H9 (cell line): ENCODE results near the gene STX16. TPM values are rescaled to one million over a fixed set of nuclear protein-coding genes. Genes with fewer than 3 reads are reported as not detected.

Experiments used
- DNase-seq: peaks from one replicate; pipeline ENCODE4 v3.0.0-alpha.2; 2017
- H2AFZ ChIP-seq: one replicate; pipeline ENCODE4 v1.6.1; 2013; ENCODE audit warnings: mild to moderate bottlenecking, low read length, control low read depth, moderate library complexity
- H2AK5ac ChIP-seq: 2 replicates; pipeline ENCODE4 v1.6.1; 2013; ENCODE audit warnings: low read length, control low read depth, mixed read lengths; ENCODE audit not compliant: insufficient read length
- H2BK120ac ChIP-seq: one replicate; pipeline ENCODE4 v1.6.1; 2013; ENCODE audit warnings: low read depth, mild to moderate bottlenecking, low read length, control low read depth, inconsistent platforms; ENCODE audit not compliant: poor library complexity, severe bottlenecking
- H2BK12ac ChIP-seq: 2 replicates; pipeline ENCODE4 v1.6.1; 2013; ENCODE audit warnings: low read length, control low read depth, mixed read lengths, low read depth; ENCODE audit not compliant: insufficient read length
- H2BK15ac ChIP-seq: 2 replicates; pipeline ENCODE4 v1.6.1; 2013; ENCODE audit warnings: low read depth, low read length, control low read depth
- H2BK20ac ChIP-seq: one replicate; pipeline ENCODE4 v1.6.1; 2013; ENCODE audit warnings: low read depth, mild to moderate bottlenecking, low read length, control low read depth, inconsistent platforms; ENCODE audit not compliant: poor library complexity, severe bottlenecking
- H2BK5ac ChIP-seq: 2 replicates; pipeline ENCODE4 v1.6.1; 2013; ENCODE audit warnings: low read length, control low read depth, mixed read lengths; ENCODE audit not compliant: insufficient read length
- H3K14ac ChIP-seq: 2 replicates; pipeline ENCODE4 v1.6.1; 2013; ENCODE audit warnings: low read length, control low read depth; ENCODE audit not compliant: insufficient read depth
- H3K18ac ChIP-seq: 2 replicates; pipeline ENCODE4 v1.6.1; 2013; ENCODE audit warnings: low read depth, mild to moderate bottlenecking, mixed read lengths, low read length, control low read depth; ENCODE audit not compliant: insufficient read length
- H3K23ac ChIP-seq: 2 replicates; pipeline ENCODE4 v1.6.1; 2013; ENCODE audit warnings: low read length, control low read depth, mixed read lengths, low read depth; ENCODE audit not compliant: insufficient read length
- H3K23me2 ChIP-seq: 2 replicates; pipeline ENCODE4 v1.6.1; 2013; ENCODE audit warnings: low read depth, mild to moderate bottlenecking, mixed read lengths, low read length, control low read depth; ENCODE audit not compliant: insufficient read length, poor library complexity, severe bottlenecking
- H3K27ac ChIP-seq: 2 replicates; pipeline ENCODE4 v1.5.1; 2013; ENCODE audit warnings: low read length, control low read depth, mixed read lengths, low read depth; ENCODE audit not compliant: insufficient read length
- H3K27me3 ChIP-seq: 2 replicates; pipeline ENCODE4 v1.6.1; 2013; ENCODE audit warnings: low read length, control low read depth, inconsistent platforms; ENCODE audit not compliant: insufficient read depth
- H3K4ac ChIP-seq: 2 replicates; pipeline ENCODE4 v1.6.1; 2013; ENCODE audit warnings: low read depth, mild to moderate bottlenecking, control low read depth, inconsistent platforms, low read length, moderate library complexity
- H3K4me1 ChIP-seq: 2 replicates; pipeline ENCODE4 v1.6.1; 2013; ENCODE audit warnings: low read length, control low read depth, inconsistent platforms; ENCODE audit not compliant: insufficient read depth
- H3K4me2 ChIP-seq: 2 replicates; pipeline ENCODE4 v1.6.1; 2013; ENCODE audit warnings: low read length, control low read depth, mixed read lengths; ENCODE audit not compliant: insufficient read length, insufficient read depth
- H3K56ac ChIP-seq: 2 replicates; pipeline ENCODE4 v1.6.1; 2013; ENCODE audit warnings: low read depth, mild to moderate bottlenecking, mixed read lengths, low read length, control low read depth; ENCODE audit not compliant: insufficient read length
- H3K79me1 ChIP-seq: 2 replicates; pipeline ENCODE4 v1.6.1; 2013; ENCODE audit warnings: low read depth, mild to moderate bottlenecking, moderate library complexity, low read length, control low read depth, inconsistent platforms; ENCODE audit not compliant: insufficient read depth, poor library complexity, severe bottlenecking
- H3K79me2 ChIP-seq: 2 replicates; pipeline ENCODE4 v1.6.1; 2013; ENCODE audit warnings: low read length, control low read depth, inconsistent platforms; ENCODE audit not compliant: insufficient read depth
- H3K9ac ChIP-seq: 2 replicates; pipeline ENCODE4 v1.6.1; 2013; ENCODE audit warnings: low read length, control low read depth, mixed read lengths; ENCODE audit not compliant: insufficient read length; ENCODE audit errors: extremely low read depth
- H3K9me3 ChIP-seq: one replicate; pipeline ENCODE4 v1.6.1; 2013; ENCODE audit warnings: low read depth, low read length, inconsistent platforms; ENCODE audit not compliant: control insufficient read depth
- H3T11ph ChIP-seq: one replicate; pipeline ENCODE4 v1.6.1; 2013; ENCODE audit warnings: mild to moderate bottlenecking, low read length, control low read depth, inconsistent platforms
- H4K20me1 ChIP-seq: one replicate; pipeline ENCODE4 v1.6.1; 2013; ENCODE audit not compliant: control insufficient read depth, insufficient read length, insufficient read depth
- H4K5ac ChIP-seq: 2 replicates; pipeline ENCODE4 v1.6.1; 2013; ENCODE audit warnings: low read depth, mild to moderate bottlenecking, mixed read lengths, low read length, control low read depth; ENCODE audit not compliant: insufficient read length
- H4K8ac ChIP-seq: replicated peaks from 2 replicates; pipeline ENCODE4 v1.6.1; 2013; ENCODE audit warnings: low read length, control low read depth, mixed read lengths, low read depth; ENCODE audit not compliant: insufficient read length
- H4K91ac ChIP-seq: 2 replicates; pipeline ENCODE4 v1.6.1; 2013; ENCODE audit warnings: low read depth, mild to moderate bottlenecking, moderate library complexity, mixed read lengths, low read length, control low read depth; ENCODE audit not compliant: insufficient read length
- H3K27ac Mint-ChIP-seq, 3 experiments: 2 replicates in 2 of 3; 3 replicates in 1 of 3; pipeline ENCODE4 v1.8.0; 2020 to 2021; ENCODE audit warnings: mixed read lengths in 3 of 3, mild to moderate bottlenecking in 1 of 3, moderate library complexity in 1 of 3
- H3K27me3 Mint-ChIP-seq: 2 replicates; pipeline ENCODE4 v1.8.0; 2021; ENCODE audit warnings: low read depth, mild to moderate bottlenecking, moderate library complexity, mixed read lengths
- H3K36me3 Mint-ChIP-seq, 3 experiments: 2 replicates in 2 of 3; 3 replicates in 1 of 3; pipeline ENCODE4 v1.8.0; 2020 to 2021; ENCODE audit warnings: low read depth in 3 of 3, mixed read lengths in 3 of 3; ENCODE audit not compliant: insufficient read depth in 1 of 3
- H3K4me1 Mint-ChIP-seq, 2 experiments: 2 replicates each; pipeline ENCODE4 v1.8.0; 2020; ENCODE audit warnings: mixed read lengths in 2 of 2
- H3K4me3 Mint-ChIP-seq, 2 experiments: 2 replicates in 1 of 2; 3 replicates in 1 of 2; pipeline ENCODE4 v1.8.0; 2020 to 2021; ENCODE audit warnings: mild to moderate bottlenecking in 2 of 2, mixed read lengths in 2 of 2, moderate library complexity in 1 of 2
- H3K9me3 Mint-ChIP-seq, 2 experiments: 2 replicates in 1 of 2; 3 replicates in 1 of 2; pipeline ENCODE4 v1.8.0; 2020; ENCODE audit warnings: mild to moderate bottlenecking in 2 of 2, mixed read lengths in 2 of 2, moderate library complexity in 1 of 2
- WGBS: extraction: QIAGEN DNeasy Blood & Tissue Kit; methylation state at CpG from one replicate; pipeline ENCODE4 v1.1.7; 2013; ENCODE audit warnings: missing lambda C conversion rate, low lambda C conversion rate, mixed read lengths; ENCODE audit not compliant: insufficient read length; ENCODE audit errors: extremely low coverage; 5-methylcytosine and 5-hydroxymethylcytosine counted together
- total RNA-seq: library from RNA; stranded (reverse); gene quantifications from 2 replicates; pipeline ENCODE4 v1.2.1, GENCODE V29; 2021
- TF ChIP-seq, protein P1 (sequence below): fragments of 200-600 bp; sonication (generic); conservative IDR thresholded peaks from 3 replicates; pipeline ENCODE4 v1.8.0; 2021; ENCODE audit warnings: antibody characterized with exemption, mild to moderate bottlenecking

STX16 gene
- total RNA-seq, 1 experiment from 2014 or later: 87.8 TPM

DNA sequence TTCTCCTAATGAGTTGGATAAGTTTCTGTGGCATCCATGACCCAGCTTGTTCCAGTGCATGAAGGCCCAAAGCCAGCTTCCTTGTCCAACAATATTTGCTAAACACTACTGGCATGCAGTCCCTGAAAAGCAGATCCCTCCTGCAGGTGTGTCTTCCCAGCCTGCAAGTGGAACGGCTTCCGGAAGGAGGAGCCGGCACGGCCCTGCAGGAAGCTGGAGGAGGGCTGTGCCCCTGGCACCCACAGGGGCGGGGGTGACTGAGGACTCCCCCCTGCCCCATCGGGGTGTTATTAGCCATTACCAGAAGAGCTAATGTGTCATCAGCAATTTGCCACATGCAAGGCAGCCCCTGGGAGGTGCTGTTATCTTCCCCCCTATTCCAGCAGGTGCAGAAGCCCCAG is 68.9 kb downstream of the STX16 start:
- no peak overlapping the region for H2AFZ ChIP-seq
- TF ChIP-seq, protein P1, sequence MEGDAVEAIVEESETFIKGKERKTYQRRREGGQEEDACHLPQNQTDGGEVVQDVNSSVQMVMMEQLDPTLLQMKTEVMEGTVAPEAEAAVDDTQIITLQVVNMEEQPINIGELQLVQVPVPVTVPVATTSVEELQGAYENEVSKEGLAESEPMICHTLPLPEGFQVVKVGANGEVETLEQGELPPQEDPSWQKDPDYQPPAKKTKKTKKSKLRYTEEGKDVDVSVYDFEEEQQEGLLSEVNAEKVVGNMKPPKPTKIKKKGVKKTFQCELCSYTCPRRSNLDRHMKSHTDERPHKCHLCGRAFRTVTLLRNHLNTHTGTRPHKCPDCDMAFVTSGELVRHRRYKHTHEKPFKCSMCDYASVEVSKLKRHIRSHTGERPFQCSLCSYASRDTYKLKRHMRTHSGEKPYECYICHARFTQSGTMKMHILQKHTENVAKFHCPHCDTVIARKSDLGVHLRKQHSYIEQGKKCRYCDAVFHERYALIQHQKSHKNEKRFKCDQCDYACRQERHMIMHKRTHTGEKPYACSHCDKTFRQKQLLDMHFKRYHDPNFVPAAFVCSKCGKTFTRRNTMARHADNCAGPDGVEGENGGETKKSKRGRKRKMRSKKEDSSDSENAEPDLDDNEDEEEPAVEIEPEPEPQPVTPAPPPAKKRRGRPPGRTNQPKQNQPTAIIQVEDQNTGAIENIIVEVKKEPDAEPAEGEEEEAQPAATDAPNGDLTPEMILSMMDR: no peak
- no peak overlapping the region for H3K27ac ChIP-seq
- no peak overlapping the region for H2BK120ac ChIP-seq
- no peak overlapping the region for H3K14ac ChIP-seq
- no peak overlapping the region for H2BK15ac ChIP-seq
- H3K9ac ChIP-seq: no peak overlapping the region
- H3K4me1 ChIP-seq: no peaks in the 10 kb centered on the region
- no peak overlapping the region for H3K4ac ChIP-seq
- H3K36me3 Mint-ChIP-seq: peaks cover 0 to 9% (median 0%) of the 10 kb centered on the region in 3 experiments; a peak in 2 of 7 replicates
- H3K79me1 ChIP-seq: no peaks in the 10 kb centered on the region
- no peak overlapping the region for H3K4me2 ChIP-seq
- H3K27me3 ChIP-seq: no peaks in the 10 kb centered on the region
- peak; percentile 27 for DNase-seq
- H3K56ac ChIP-seq: no peak overlapping the region
- no peak overlapping the region for H3K23ac ChIP-seq
- H2BK20ac ChIP-seq: no peak overlapping the region
- H2BK5ac ChIP-seq: no peak overlapping the region
- no peak overlapping the region for H3K27ac Mint-ChIP-seq
- H3K79me2 ChIP-seq: no peaks in the 10 kb centered on the region
- H3K27me3 Mint-ChIP-seq: peaks cover 20% of the 10 kb centered on the region
- peaks cover 5 to 22% of the 10 kb centered on the region in 2 experiments for H3K4me1 Mint-ChIP-seq
- no peaks in the 10 kb centered on the region for H4K20me1 ChIP-seq
- H3K4me3 Mint-ChIP-seq: no peak overlapping the region
- no peaks in the 10 kb centered on the region for H3K9me3 ChIP-seq
- no CpG with 5 or more reads among the region's 6 CpGs for WGBS
- no peak overlapping the region for H2AK5ac ChIP-seq
- H4K8ac ChIP-seq: no peak overlapping the region
- no peak overlapping the region for H3K18ac ChIP-seq
- no peak overlapping the region for H4K91ac ChIP-seq
- no peak overlapping the region for H4K5ac ChIP-seq
- H3T11ph ChIP-seq: no peak overlapping the region
- H2BK12ac ChIP-seq: no peak overlapping the region
- H3K9me3 Mint-ChIP-seq: peaks cover 4 to 5% of the 10 kb centered on the region in 2 experiments; a peak in 3 of 5 replicates
- H3K23me2 ChIP-seq: no peaks in the 10 kb centered on the region
